A549 treated with RU486 at 1 μM for 4 hours (cell line): ENCODE results near the gene AQP9. TPM values are rescaled to one million over a fixed set of nuclear protein-coding genes. Genes with fewer than 3 reads are reported as not detected.

Source experiments
- total RNA-seq: library from RNA; stranded (reverse); fragments of 200-300 nt; extraction: Qiagen RNA extraction; gene quantifications from 5 replicates; pipeline ENCODE4 v1.2.3, GENCODE V29; 2022; ENCODE audit warnings: low read depth

The AQP9 gene, protein sequence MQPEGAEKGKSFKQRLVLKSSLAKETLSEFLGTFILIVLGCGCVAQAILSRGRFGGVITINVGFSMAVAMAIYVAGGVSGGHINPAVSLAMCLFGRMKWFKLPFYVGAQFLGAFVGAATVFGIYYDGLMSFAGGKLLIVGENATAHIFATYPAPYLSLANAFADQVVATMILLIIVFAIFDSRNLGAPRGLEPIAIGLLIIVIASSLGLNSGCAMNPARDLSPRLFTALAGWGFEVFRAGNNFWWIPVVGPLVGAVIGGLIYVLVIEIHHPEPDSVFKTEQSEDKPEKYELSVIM
- total RNA-seq = not detected in 5 replicates

DNA sequence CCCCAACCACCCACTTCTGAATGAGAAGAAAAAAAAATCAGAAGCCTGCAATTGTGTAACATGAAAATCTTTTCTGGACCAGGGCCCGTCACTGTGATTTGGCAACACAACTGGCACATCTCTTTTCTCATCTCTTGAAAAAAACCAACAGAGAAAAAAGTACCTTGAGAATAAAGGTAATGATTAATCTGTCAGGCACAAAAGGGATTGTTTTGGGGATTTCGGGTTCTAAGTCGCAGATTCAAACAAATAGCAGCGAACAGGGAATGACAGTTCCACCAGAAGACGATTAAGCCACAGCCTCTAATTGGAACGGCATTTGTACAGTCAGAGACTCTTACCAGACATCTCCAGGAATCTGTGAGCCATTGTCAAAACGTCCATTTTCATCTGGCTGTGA is at the start of gene AQP9:
AQP9 (plus strand) TSS at position 276 of the 400 bp plus-strand sequence. CDS start 185 bp downstream, outside the sequence.

Other genes starting within 250 kb of the AQP9 start
- gene ALDH1A2, start 72.7 kb upstream of the AQP9 start, total RNA-seq = 0.33 to 0.41 TPM (median 0.40 TPM) in 3 of 5 replicates, not detected in the others